GM12892 (cell line): Measurements from ENCODE around the gene ADRA2B.

Source experiments
- POLR2A ChIP-seq: IDR thresholded peaks from 2 replicates; pipeline ENCODE4 v1.6.1; 2011; ENCODE audit warnings: low read depth, low read length, control low read depth
- POLR2AphosphoS5 ChIP-seq: IDR thresholded peaks from 2 replicates; pipeline ENCODE4 v1.6.1; 2011; ENCODE audit warnings: low read depth, low read length, control low read depth

DNA sequence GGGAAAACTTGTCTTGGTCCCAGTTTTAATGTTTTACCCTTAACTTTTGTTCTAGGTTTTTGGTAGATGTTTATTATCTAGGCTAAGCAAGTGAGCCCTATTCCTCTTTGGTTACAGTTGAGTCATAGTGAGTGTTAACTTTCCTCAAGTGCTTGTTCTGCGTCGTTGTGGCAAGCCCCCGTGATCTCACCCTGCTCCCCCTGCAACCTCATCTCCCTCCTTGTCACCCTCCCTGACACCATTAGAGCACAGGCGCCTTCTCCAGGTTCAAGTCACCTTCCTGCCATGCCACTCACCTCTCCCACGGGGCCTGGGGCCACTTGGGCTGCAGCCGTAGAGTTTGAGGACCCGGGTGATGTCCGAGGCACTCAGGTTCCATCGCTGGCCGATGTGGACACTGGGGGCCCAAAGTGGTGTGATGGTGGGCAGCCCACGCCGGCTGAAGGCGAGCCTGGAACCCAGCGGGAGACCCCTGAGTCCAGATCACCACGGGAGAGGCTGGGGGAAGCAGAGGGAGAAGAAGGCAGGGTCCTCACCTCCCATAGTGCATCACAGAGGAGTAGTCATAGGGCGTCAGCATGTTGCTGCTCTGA lies 13.3 kb upstream of the ADRA2B start:
- no peak for TF ChIP-seq POLR2AphosphoS5
- TF ChIP-seq POLR2A: no peak
